HG03064 (cell line): ENCODE results near the gene VGLL4.
A peak's percentile ranks its signal among the peaks of the same experiment; 100 is the strongest.

Source experiments
- ATAC-seq: cut with Tn5 transposase; IDR thresholded peaks from one replicate; pipeline ENCODE4 v1.9.1; 2021; ENCODE audit warnings: low read depth; ENCODE audit not compliant: unreplicated experiment

The VGLL4 gene

GRCh38 chr3:11631820-11632219 lies 11.9 kb downstream of the VGLL4 start:
- ATAC-seq = no peak

DNA sequence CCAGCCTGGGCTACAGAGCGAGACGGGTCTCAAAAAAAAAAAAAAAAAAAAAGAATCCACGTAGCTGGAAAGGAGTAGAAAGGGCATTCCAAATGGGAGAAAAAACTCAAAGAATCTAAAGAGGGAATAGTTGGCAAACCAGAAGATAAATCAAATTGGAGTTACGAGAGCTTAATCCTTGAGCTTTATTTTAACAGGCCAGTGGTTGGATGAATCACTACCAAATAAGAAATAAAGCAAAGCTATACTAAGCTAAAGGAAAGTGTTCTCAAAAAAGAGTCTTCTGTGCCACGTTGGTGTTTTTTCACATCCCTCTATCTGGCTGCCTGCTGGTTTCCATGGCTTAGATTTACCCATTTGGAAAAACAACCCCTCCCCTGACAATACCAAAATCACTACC lies 14.0 kb downstream of the VGLL4 start:
- ATAC-seq = no peak

- no peak for ATAC-seq
Observed at GRCh38 chr3:11627612-11628011, 16.1 kb downstream of the VGLL4 start.

- ATAC-seq = peak; percentile 50
Observed at GRCh38 chr3:11626084-11626463, 17.6 kb downstream of the VGLL4 start.

DNA sequence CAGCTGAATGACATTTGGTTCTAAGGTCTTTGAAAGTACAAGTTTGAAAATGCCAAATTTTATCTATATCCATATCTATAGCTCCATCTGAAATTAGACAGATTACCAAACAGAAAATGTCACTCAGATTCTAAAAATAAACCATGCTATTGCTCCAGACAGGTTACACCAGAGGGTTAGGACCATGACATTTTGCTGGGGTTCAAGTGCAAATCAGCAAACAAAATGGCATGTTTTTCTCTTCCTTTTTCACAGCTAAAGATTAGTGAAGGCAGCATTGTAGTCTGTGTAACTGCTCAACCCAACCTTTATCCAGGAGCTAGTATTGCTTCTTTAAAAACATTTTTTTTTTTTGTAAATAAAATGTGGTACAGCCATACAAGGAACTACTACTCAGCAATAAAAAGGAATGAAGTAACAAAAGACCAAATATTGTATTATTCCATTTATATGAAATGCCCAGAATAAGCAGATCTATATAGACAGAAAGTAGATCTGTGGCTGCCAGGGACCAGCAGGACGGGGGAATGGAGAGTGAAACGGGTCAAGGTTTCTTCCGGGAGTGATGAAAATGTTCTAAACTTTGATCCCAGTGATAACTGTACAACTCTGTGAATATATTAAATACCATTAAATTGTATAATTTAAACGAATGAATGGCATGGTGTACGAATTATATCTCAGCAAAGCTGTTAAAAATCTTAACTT lies 18.2 kb downstream of the VGLL4 start:
- no peak for ATAC-seq

GRCh38 chr3:11624704-11625375 lies 18.9 kb downstream of the VGLL4 start:
- no peak for ATAC-seq

DNA sequence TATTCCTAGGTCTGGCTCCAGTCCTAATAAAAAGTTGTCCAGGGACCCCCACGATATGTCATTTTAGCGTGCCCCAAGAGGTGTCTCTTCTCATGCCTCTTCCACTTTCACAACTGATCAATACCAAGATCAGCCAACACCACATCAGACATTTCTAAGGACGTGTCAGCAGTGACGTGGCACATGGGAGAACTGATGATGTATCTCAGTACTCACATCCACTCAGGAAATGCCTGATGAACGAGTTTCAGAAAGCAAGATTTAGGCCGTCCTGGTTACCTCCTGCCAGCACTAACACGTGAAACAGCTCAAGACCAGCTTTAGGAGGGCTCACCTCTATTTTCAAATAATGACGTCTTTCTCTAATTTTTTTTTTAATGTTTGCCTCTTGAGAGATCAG lies 19.6 kb downstream of the VGLL4 start:
- no peak for ATAC-seq

DNA sequence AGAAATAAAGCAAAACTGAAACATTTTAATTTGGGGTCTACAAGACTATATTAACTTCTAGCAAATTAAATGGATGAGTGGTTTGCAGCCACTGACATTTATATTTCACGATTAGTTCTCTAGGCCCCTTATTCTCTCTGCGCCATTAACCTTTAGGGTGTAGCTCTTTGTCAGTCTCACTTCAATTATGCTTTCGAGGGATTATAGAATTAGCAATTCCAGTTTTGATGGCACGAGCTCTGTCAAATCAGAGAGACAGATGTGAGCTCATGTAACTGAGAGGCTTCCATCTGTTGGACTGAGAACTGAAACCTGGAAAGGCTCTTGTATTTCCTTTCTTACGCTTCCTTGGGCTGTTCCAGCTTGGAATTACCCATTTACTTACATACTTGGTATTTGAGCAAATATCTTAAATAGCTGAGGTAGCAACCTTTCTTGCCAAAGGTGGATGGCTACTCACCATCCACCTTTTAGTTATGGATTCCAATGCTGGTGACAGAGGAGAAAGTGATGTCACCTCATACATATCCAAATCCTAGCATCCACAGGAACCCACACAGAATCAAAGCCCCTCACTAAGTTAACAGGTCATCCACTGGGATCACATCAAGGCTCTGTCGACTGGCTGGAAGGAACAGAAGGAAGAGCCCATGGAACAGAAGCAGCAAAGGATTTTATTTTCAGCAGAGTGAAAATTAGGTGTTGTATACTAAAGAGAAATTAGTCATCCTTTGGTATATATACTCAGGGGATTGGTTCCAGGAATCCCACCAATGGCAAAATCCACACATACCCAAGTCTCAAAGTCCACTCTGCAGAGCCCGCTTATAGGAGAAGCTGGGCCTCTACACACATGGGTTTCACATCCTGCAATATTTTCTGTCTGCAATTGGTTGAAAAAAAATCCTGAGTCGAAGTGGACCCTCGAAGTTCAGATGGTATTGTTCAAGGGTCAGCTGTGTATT lies 20.8 kb downstream of the VGLL4 start:
- ATAC-seq = no peak

DNA sequence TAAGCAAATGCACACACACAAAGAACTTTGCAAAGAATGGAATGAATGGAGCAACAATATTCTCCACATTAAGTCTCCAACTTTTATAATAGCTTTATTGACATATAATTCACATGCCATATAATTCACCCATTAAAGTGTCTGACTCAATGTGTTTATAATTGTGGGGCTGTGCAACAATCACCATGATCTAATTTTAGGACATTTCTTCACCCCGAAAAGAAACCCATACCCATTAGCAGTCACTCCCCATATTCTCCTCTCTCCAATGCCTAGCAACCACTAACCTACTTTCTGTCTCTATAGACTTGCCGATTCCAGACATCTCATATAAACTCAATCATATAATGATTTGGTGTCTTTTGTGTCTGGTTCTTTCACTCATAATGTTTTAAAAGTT lies 22.6 kb downstream of the VGLL4 start:
- ATAC-seq = no peak

GRCh38 chr3:11619946-11620652 lies 23.6 kb downstream of the VGLL4 start:
- no peak for ATAC-seq

GRCh38 chr3:11619461-11619860 lies 24.3 kb downstream of the VGLL4 start:
- ATAC-seq = no peak

GRCh38 chr3:11618904-11619303 lies 24.8 kb downstream of the VGLL4 start:
- ATAC-seq = no peak

GRCh38 chr3:11616551-11616950 lies 27.2 kb downstream of the VGLL4 start:
- ATAC-seq = no peak

GRCh38 chr3:11613851-11614487 lies 29.7 kb downstream of the VGLL4 start:
- no peak for ATAC-seq

DNA sequence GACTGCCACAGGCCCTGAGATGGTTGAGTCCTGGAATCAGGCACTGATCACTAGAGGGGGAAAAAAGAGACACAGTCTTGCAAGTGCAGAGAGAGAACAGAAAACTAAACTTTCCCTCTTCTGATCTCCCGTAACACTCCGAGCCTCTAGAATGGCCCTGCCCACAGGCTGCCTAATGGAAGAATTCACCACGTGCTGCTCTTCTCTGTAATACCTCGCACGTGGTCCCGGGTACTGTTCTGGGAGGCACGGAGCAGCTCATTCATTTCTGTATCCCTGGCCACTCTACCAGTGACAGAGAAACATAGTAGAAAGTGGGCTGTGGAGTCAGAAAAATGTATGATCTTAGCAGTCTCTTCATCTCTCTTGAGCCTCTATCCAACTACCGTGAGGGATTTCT lies 30.4 kb downstream of the VGLL4 start:
- ATAC-seq = no peak

GRCh38 chr3:11612515-11613188 lies 31.1 kb downstream of the VGLL4 start:
- ATAC-seq = no peak

DNA sequence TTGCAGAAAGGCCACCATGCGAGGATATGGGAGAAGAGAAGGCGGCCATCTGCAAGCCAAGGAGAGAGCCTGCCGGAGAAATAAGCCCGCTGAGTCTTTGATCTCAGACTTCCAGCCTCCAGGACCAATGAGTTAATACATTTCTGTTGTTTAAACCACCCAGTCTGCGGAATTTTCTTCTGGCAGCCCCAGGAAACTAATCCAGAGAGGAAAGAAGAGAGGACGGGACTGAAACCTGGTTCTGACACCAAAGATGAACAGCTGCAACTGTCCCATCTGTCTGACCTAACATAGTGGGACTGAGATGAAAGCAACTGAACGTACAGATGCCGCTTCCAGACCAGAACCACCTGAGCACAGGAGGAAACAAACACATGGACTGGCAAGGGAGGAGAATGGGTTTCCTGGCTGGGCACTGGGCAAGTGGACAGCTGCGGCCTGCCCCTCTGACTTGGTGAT lies 32.3 kb downstream of the VGLL4 start:
- ATAC-seq = no peak

GRCh38 chr3:11610700-11611275 lies 32.9 kb downstream of the VGLL4 start:
- no peak for ATAC-seq

DNA sequence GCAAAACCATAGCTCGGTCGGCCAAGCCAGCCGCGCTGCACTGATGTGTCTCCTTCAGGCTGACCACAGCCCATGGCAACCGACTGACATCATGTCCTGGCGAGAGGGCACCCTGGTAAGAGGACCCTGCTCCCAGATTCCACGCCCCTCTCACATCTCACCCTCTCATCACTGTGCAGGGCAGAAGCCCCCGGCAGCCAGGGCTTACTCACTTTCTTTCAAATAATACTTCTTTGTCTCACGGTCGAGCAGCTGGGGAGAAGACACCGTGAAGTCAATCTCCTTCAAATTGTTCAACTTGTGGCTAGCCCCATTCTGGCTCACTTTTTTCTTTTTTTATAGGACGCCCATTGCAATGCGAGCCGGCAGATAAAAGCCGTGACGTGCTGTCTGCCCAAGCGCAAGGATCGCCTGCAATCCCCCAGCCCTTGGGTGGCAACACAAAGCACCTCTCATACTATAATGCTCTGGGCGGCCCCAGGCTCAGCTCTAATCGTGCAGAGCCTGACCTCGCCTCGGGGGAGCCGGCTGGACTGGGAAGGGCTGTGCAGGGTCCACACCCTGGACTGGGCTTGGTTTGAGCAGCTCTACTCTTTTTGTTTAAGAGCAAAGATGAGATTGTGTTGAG lies 33.6 kb downstream of the VGLL4 start:
- no peak for ATAC-seq
